ENCODE data around the gene DPYD.

DNA sequence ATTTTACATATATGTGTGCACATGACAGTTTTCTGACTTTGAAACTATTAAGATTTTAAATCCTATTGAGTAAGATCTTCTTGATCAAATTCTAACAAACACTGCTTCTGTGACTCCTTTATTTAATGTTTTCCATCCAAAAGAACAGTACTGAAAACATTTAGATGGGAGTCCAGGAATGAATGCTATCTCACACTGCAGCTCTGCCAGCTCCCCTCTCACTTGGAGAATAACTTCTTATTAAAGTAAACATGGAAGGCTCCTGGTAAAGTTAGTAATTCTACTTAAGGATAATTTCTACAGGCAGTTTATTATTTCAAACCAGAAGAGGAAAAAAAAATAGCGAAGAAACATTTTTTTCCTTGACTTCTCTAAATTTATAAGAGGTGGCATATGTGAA is 349.1 kb downstream of the DPYD start:
- TF ChIP-seq, protein P1, sequence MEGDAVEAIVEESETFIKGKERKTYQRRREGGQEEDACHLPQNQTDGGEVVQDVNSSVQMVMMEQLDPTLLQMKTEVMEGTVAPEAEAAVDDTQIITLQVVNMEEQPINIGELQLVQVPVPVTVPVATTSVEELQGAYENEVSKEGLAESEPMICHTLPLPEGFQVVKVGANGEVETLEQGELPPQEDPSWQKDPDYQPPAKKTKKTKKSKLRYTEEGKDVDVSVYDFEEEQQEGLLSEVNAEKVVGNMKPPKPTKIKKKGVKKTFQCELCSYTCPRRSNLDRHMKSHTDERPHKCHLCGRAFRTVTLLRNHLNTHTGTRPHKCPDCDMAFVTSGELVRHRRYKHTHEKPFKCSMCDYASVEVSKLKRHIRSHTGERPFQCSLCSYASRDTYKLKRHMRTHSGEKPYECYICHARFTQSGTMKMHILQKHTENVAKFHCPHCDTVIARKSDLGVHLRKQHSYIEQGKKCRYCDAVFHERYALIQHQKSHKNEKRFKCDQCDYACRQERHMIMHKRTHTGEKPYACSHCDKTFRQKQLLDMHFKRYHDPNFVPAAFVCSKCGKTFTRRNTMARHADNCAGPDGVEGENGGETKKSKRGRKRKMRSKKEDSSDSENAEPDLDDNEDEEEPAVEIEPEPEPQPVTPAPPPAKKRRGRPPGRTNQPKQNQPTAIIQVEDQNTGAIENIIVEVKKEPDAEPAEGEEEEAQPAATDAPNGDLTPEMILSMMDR (conservative IDR thresholded peaks at IDR 0.05; ENCODE audit: low read length) = no peak
- TF ChIP-seq EZH2phosphoT487 (IDR thresholded peaks at IDR 0.05; ENCODE audit: borderline replicate concordance) = no peak

Data from Loucy (cell line).